Neural cell (in vitro differentiated cells): ENCODE results near the gene DUXB. TPM values are rescaled to one million over a fixed set of nuclear protein-coding genes. Genes with fewer than 3 reads are reported as not detected.

Source experiments
- H2AFZ ChIP-seq: fragments of 200-600, 300-800 bp; sonication (generic), shearing (Covaris generic); 2 replicates; pipeline ENCODE4 v1.6.0; 2014; ENCODE audit warnings: low read depth, mild to moderate bottlenecking, antibody characterized with exemption, low read length, moderate library complexity
- H3F3A ChIP-seq: fragments of 200-600 bp; shearing (Covaris generic); 2 replicates; pipeline ENCODE4 v1.6.1; 2016; ENCODE audit warnings: mild to moderate bottlenecking, moderate library complexity, mixed read lengths, antibody characterized with exemption, low read length; ENCODE audit not compliant: insufficient read depth, poor library complexity, severe bottlenecking
- H3K27ac ChIP-seq: fragments of 200-600, 300-800 bp; sonication (generic), shearing (Covaris generic); 2 replicates; pipeline ENCODE4 v1.5.1; 2014; ENCODE audit warnings: mild to moderate bottlenecking, low read length, moderate library complexity
- H3K27me3 ChIP-seq: fragments of 300-800, 200-600 bp; sonication (generic), shearing (Covaris generic); 2 replicates; pipeline ENCODE4 v1.6.0; 2014; ENCODE audit warnings: mild to moderate bottlenecking, low read depth, low read length, moderate library complexity; ENCODE audit not compliant: insufficient read depth
- H3K36me3 ChIP-seq: fragments of 300-800, 200-600 bp; sonication (generic), shearing (Covaris generic); 2 replicates; pipeline ENCODE4 v1.5.1; 2014; ENCODE audit warnings: mild to moderate bottlenecking, antibody characterized with exemption, low read length, moderate library complexity; ENCODE audit not compliant: insufficient read depth
- H3K4me2 ChIP-seq: fragments of 300-800, 200-600 bp; sonication (generic), shearing (Covaris generic); 2 replicates; pipeline ENCODE4 v1.6.0; 2014; ENCODE audit warnings: mild to moderate bottlenecking, low read length
- H3K4me3 ChIP-seq: fragments of 300-800, 200-600 bp; sonication (generic), shearing (Covaris generic); 2 replicates; pipeline ENCODE4 v1.5.1; 2014; ENCODE audit warnings: mild to moderate bottlenecking, low read length, moderate library complexity
- H3K79me2 ChIP-seq: fragments of 200-600 bp; shearing (Covaris generic); replicated peaks from 2 replicates; pipeline ENCODE4 v1.6.0; 2014; ENCODE audit warnings: mild to moderate bottlenecking, low read length, moderate library complexity; ENCODE audit not compliant: insufficient read depth
- H3K9ac ChIP-seq: fragments of 300-800, 200-600 bp; sonication (generic), shearing (Covaris generic); 2 replicates; pipeline ENCODE4 v1.6.1; 2016; ENCODE audit warnings: mild to moderate bottlenecking, low read length, mixed read lengths
- H3K9me2 ChIP-seq: fragments of 200-600 bp; shearing (Covaris generic); 2 replicates; pipeline ENCODE4 v1.6.1; 2016; ENCODE audit warnings: mild to moderate bottlenecking, low read length, mixed read lengths; ENCODE audit not compliant: insufficient read depth
- H3K9me3 ChIP-seq: fragments of 200-600, 300-800 bp; sonication (generic), shearing (Covaris generic); 2 replicates; pipeline ENCODE4 v1.6.1; 2016; ENCODE audit warnings: mild to moderate bottlenecking, mixed run types, low read length, moderate library complexity, mixed read lengths
- H4K20me1 ChIP-seq: fragments of 200-600 bp; shearing (Covaris generic); 2 replicates; pipeline ENCODE4 v1.6.1; 2016; ENCODE audit warnings: mild to moderate bottlenecking, mixed run types; ENCODE audit not compliant: insufficient read depth
- EP300 ChIP-seq: fragments of 450-650 bp; conservative IDR thresholded peaks from 2 replicates; pipeline ENCODE4 v1.6.1; 2014; ENCODE audit warnings: antibody characterized with exemption, mild to moderate bottlenecking, moderate library complexity; ENCODE audit not compliant: poor library complexity, severe bottlenecking
- EZH2 ChIP-seq: fragments of 200-600, 300-800 bp; shearing (Covaris generic), sonication (generic); IDR thresholded peaks from 2 replicates; pipeline ENCODE4 v1.6.1; 2014; ENCODE audit warnings: antibody characterized with exemption, low read length, borderline replicate concordance, mild to moderate bottlenecking; ENCODE audit not compliant: insufficient read depth, poor library complexity, severe bottlenecking
- MXI1 ChIP-seq: fragments of 450-650 bp; conservative IDR thresholded peaks from 2 replicates; pipeline ENCODE4 v1.6.1; 2014; ENCODE audit warnings: antibody characterized with exemption, mild to moderate bottlenecking; ENCODE audit not compliant: poor library complexity, severe bottlenecking
- POLR2AphosphoS5 ChIP-seq: IDR thresholded peaks from 2 replicates; pipeline ENCODE4 v1.6.1; 2012
- RAD21 ChIP-seq: fragments of 450-650 bp; conservative IDR thresholded peaks from 2 replicates; pipeline ENCODE4 v1.6.1; 2014; ENCODE audit warnings: antibody characterized with exemption, mild to moderate bottlenecking, moderate library complexity
- REST ChIP-seq: IDR thresholded peaks from 2 replicates; pipeline ENCODE4 v1.6.1; 2012; ENCODE audit warnings: borderline replicate concordance
- SMC3 ChIP-seq: fragments of 450-650 bp; conservative IDR thresholded peaks from 2 replicates; pipeline ENCODE4 v1.6.1; 2014; ENCODE audit warnings: antibody characterized with exemption, mild to moderate bottlenecking, moderate library complexity; ENCODE audit not compliant: poor library complexity
- TAF1 ChIP-seq: IDR thresholded peaks from 2 replicates; pipeline ENCODE4 v1.6.1; 2012; ENCODE audit warnings: low read depth
- polyA plus RNA-seq: library from polyadenylated mRNA; depleted of rRNA; stranded (reverse); fragments of >200 nt; gene quantifications from 2 replicates; pipeline ENCODE4 v1.2.3, GENCODE V29; 2014
- TF ChIP-seq, protein P1 (sequence below): fragments of 450-650 bp; IDR thresholded peaks from 2 replicates; pipeline ENCODE4 v1.5.1; 2014; ENCODE audit warnings: antibody characterized with exemption, mild to moderate bottlenecking, moderate library complexity; ENCODE audit not compliant: poor library complexity, severe bottlenecking

Gene DUXB
- polyA plus RNA-seq, 1 donor from 2014 or later = not detected

DNA sequence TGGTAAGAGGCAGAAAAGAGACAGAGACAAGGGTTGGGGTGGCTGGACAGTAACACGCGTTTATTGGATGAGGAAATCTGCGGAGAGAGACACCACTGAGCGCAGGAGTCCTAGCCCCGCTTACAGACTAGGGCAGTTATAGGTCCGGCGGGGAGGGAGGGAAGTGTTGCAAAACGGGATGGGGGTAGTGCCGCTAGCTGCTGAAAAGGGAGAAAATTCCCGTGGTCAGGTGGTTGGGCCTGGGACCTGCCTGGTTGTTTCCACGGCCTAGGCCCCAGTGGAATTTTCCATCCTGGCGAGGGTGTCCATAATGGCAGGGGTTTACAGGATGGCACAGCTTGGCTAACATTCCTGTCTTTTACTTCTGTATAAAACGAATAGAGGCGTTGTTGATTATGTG lies 19.0 kb downstream of the DUXB start:
- Histone ChIP-seq H2AFZ (no peak overlapping the region), H3K4me2 (no peak overlapping the region), H4K20me1 (no peaks in the 10 kb centered on the region), H3K36me3 (no peaks in the 10 kb centered on the region), H3K79me2 (no peaks in the 10 kb centered on the region), H3K27me3 (no peaks in the 10 kb centered on the region), H3K9me3 (no peaks in the 10 kb centered on the region), H3K4me3 (no peak overlapping the region), H3K27ac (no peak overlapping the region), H3F3A (no peaks in the 10 kb centered on the region), H3K9ac (no peak overlapping the region), H3K9me2 (no peaks in the 10 kb centered on the region)
- TF ChIP-seq REST (no peak), POLR2AphosphoS5 (no peak), EP300 (no peak), TAF1 (no peak), RAD21 (no peak), EZH2 (no peak), MXI1 (no peak), SMC3 (no peak)
- TF ChIP-seq, protein P1, sequence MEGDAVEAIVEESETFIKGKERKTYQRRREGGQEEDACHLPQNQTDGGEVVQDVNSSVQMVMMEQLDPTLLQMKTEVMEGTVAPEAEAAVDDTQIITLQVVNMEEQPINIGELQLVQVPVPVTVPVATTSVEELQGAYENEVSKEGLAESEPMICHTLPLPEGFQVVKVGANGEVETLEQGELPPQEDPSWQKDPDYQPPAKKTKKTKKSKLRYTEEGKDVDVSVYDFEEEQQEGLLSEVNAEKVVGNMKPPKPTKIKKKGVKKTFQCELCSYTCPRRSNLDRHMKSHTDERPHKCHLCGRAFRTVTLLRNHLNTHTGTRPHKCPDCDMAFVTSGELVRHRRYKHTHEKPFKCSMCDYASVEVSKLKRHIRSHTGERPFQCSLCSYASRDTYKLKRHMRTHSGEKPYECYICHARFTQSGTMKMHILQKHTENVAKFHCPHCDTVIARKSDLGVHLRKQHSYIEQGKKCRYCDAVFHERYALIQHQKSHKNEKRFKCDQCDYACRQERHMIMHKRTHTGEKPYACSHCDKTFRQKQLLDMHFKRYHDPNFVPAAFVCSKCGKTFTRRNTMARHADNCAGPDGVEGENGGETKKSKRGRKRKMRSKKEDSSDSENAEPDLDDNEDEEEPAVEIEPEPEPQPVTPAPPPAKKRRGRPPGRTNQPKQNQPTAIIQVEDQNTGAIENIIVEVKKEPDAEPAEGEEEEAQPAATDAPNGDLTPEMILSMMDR = no peak

DNA sequence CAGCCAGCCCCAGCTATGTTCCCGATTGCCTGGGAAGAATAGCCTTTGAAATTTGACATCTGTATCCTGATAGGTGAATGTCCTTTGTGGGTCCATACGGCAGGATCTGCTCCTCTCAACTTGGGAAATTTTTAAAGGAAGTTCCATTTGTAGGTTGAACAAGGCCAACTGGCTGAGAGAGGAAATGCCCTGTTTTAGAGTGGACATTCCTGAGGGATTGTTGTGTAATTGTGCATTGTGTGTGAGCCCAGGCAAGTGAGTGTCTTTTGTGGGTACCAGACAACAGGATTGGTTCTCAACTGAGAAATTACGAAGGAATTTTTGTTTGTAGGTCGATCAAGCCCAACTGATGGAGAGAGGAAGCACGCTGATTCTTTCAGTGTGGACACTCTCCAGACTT lies 21.9 kb downstream of the DUXB start:
- Histone ChIP-seq H3F3A (no peaks in the 10 kb centered on the region), H3K4me3 (no peak overlapping the region), H3K27me3 (no peaks in the 10 kb centered on the region), H3K9ac (no peak overlapping the region), H3K9me2 (no peaks in the 10 kb centered on the region), H3K9me3 (no peaks in the 10 kb centered on the region), H3K27ac (no peak overlapping the region), H3K4me2 (no peak overlapping the region), H3K36me3 (no peaks in the 10 kb centered on the region), H2AFZ (no peak overlapping the region), H3K79me2 (no peaks in the 10 kb centered on the region), H4K20me1 (no peaks in the 10 kb centered on the region)
- TF ChIP-seq EZH2 (no peak), RAD21 (no peak), EP300 (no peak), SMC3 (no peak)
